HepG2 (cell line): Measurements from ENCODE around the gene CLIC3. TPM values are rescaled to one million over a fixed set of nuclear protein-coding genes. Genes with fewer than 3 reads are reported as not detected.

ENCODE experiments used
- ATAC-seq: fragments of 200-7000 bp; cut with Tn5 transposase; 3 replicates; pipeline ENCODE4 v1.9.1; 2020; ENCODE audit warnings: mild to moderate bottlenecking, moderate library complexity
- BruUV-seq: library from RNA; stranded (reverse); fragments of 400-500 nt; replicated peaks from 2 replicates; lab custom pipeline; 2021; lab: Mats Ljungman, UMichigan
- CTCF ChIA-PET: fragments of 300-600 bp; formaldehyde crosslinking; extraction: SDS; loops from one replicate; lab custom pipeline; 2021; ENCODE audit warnings: low total read pairs, inconsistent platforms, low intra/inter-chr PET ratio; lab: Yijun Ruan, JAX
- POLR2A ChIA-PET: fragments of 350-600 bp; sonication (Branson Sonifier 250); formaldehyde crosslinking; loops from one replicate; lab custom pipeline; 2020; ENCODE audit warnings: antibody characterized with exemption, inconsistent platforms; lab: Yijun Ruan, JAX
- DNase-seq: peaks from one replicate; pipeline ENCODE4 v3.0.0-alpha.2; 2015; ENCODE audit warnings: low spot score
- FAIRE-seq: peaks from 3 replicates; lab custom pipeline; 2011; peaks lifted over from hg19 to GRCh38; lab: Jason Lieb, UNC
- H2AFZ ChIP-seq: one replicate; pipeline ENCODE4 v1.6.1; 2011; ENCODE audit warnings: low read length, inconsistent platforms
- H3K27ac ChIP-seq: fragments of 300-600 bp; 3 replicates; pipeline ENCODE4 v1.8.0; 2011; ENCODE audit warnings: mixed run types, mild to moderate bottlenecking, mixed read lengths, low read length, inconsistent platforms; ENCODE audit not compliant: insufficient read depth; ENCODE audit errors: extremely low read length
- H3K27me3 ChIP-seq, 2 experiments: fragments of 200-600 bp in 1 of 2; 2 replicates in 1 of 2; 3 replicates in 1 of 2; pipeline versions ENCODE4 v1.6.0 to v1.8.0; 2011; ENCODE audit warnings: low read length in 2 of 2, mild to moderate bottlenecking in 2 of 2, moderate library complexity in 2 of 2, inconsistent platforms in 1 of 2; ENCODE audit not compliant: insufficient read depth in 2 of 2, control insufficient read depth in 1 of 2
- H3K36me3 ChIP-seq, 2 experiments: fragments of 200-600 bp in 1 of 2; replicated peaks in 1 of 2; 2 replicates in 1 of 2; 3 replicates in 1 of 2; pipeline versions ENCODE4 v1.5.1 to v1.8.0; 2011; ENCODE audit warnings: low read length in 2 of 2, inconsistent platforms in 1 of 2; ENCODE audit not compliant: insufficient read depth in 2 of 2, control insufficient read depth in 1 of 2
- H3K4me1 ChIP-seq: 2 replicates; pipeline ENCODE4 v1.5.1; 2012; ENCODE audit warnings: low read length, inconsistent platforms; ENCODE audit not compliant: insufficient read depth
- H3K4me2 ChIP-seq: 2 replicates; pipeline ENCODE4 v1.6.0; 2011; ENCODE audit warnings: low read depth, low read length, inconsistent platforms
- H3K4me3 ChIP-seq, 3 experiments: fragments of 200-600 bp in 1 of 3; sonication (generic), shearing (Covaris generic) in 1 of 3; replicated peaks in 1 of 3; 2 replicates each; pipeline ENCODE4 v1.5.1; 2011 to 2016; ENCODE audit warnings: low read length in 3 of 3, inconsistent platforms in 2 of 3, low read depth in 2 of 3, mild to moderate bottlenecking in 2 of 3, control low read depth in 1 of 3, mixed read lengths in 1 of 3; ENCODE audit not compliant: insufficient read depth in 1 of 3
- H3K79me2 ChIP-seq: one replicate; pipeline ENCODE4 v1.6.1; 2011; ENCODE audit warnings: low read length, inconsistent platforms; ENCODE audit not compliant: insufficient read depth
- H3K9ac ChIP-seq: 2 replicates; pipeline ENCODE4 v1.6.0; 2011; ENCODE audit warnings: mild to moderate bottlenecking, low read depth, low read length, inconsistent platforms; ENCODE audit not compliant: insufficient read depth
- H3K9me3 ChIP-seq: 2 replicates; pipeline ENCODE4 v1.5.1; 2012; ENCODE audit warnings: mild to moderate bottlenecking, low read length
- H4K20me1 ChIP-seq: 2 replicates; pipeline ENCODE4 v1.6.0; 2011; ENCODE audit warnings: inconsistent platforms, mild to moderate bottlenecking, low read length, moderate library complexity; ENCODE audit not compliant: insufficient read depth
- AHR ChIP-seq: IDR thresholded peaks from 2 replicates; pipeline ENCODE4 v1.6.1; 2018; ENCODE audit warnings: missing genetic modification reagents, missing compliant biosample characterization
- CEBPB ChIP-seq: IDR thresholded peaks from 2 replicates; pipeline ENCODE4 v1.6.1; 2011; ENCODE audit warnings: low read depth, low read length, improper control_type of control experiment, borderline replicate concordance
- FOXA1 ChIP-seq, 2 experiments: fragments of 450-650 bp in 1 of 2; sonication (generic) in 1 of 2; formaldehyde crosslinking in 1 of 2; IDR thresholded peaks; 2 replicates each; pipeline versions ENCODE4 v1.4.0 to v1.6.1; 2016 to 2020; ENCODE audit warnings: missing genetic modification reagents in 1 of 2
- GATAD2A ChIP-seq: IDR thresholded peaks from 2 replicates; pipeline ENCODE4 v1.6.1; 2016
- GZF1 ChIP-seq: sonication (generic); formaldehyde crosslinking; IDR thresholded peaks from 2 replicates; pipeline ENCODE4 v1.5.1; 2020; ENCODE audit warnings: mild to moderate bottlenecking, missing genetic modification reagents
- HMG20A ChIP-seq: IDR thresholded peaks from 2 replicates; pipeline ENCODE4 v1.6.1; 2016; ENCODE audit warnings: borderline replicate concordance
- NFKB2 ChIP-seq: sonication (generic); formaldehyde crosslinking; IDR thresholded peaks from 2 replicates; pipeline ENCODE4 v1.4.0; 2020; ENCODE audit warnings: missing genetic modification reagents, borderline replicate concordance
- PBX2 ChIP-seq: IDR thresholded peaks from 2 replicates; pipeline ENCODE4 v1.6.1; 2016; ENCODE audit warnings: control low read depth
- RCOR2 ChIP-seq: IDR thresholded peaks from 2 replicates; pipeline ENCODE4 v1.6.1; 2016; ENCODE audit warnings: missing biosample characterization, missing genetic modification reagents
- TBP ChIP-seq: sonication (generic); formaldehyde crosslinking; IDR thresholded peaks from 2 replicates; pipeline ENCODE4 v1.5.0; 2020; ENCODE audit warnings: missing genetic modification reagents
- ZMYM2 ChIP-seq: sonication (generic); formaldehyde crosslinking; IDR thresholded peaks from 2 replicates; pipeline ENCODE4 v1.8.0; 2022; ENCODE audit warnings: mild to moderate bottlenecking, missing genetic modification reagents
- ZNF367 ChIP-seq: sonication (generic); formaldehyde crosslinking; IDR thresholded peaks from 2 replicates; pipeline ENCODE4 v1.4.0; 2020; ENCODE audit warnings: missing genetic modification reagents, borderline replicate concordance
- ZNF614 ChIP-seq: IDR thresholded peaks from 2 replicates; pipeline ENCODE4 v1.6.1; 2018; ENCODE audit warnings: missing biosample characterization, missing genetic modification reagents, inconsistent platforms, borderline replicate concordance
- ZNF678 ChIP-seq: sonication (generic); formaldehyde crosslinking; IDR thresholded peaks from 2 replicates; pipeline ENCODE4 v1.4.0; 2020; ENCODE audit warnings: mild to moderate bottlenecking, missing genetic modification reagents
- WGBS: methylation state at CpG from one replicate; pipeline ENCODE4 v1.1.6; 2017; ENCODE audit warnings: low lambda C conversion rate; 5-methylcytosine and 5-hydroxymethylcytosine counted together
- in situ Hi-C: cut with HindIII; loops from 2 replicates; pipeline ENCODE4 v1.10.0; 2017; ENCODE audit warnings: low pct_unique_long_range_greater_than_20kb; ENCODE audit not compliant: extremely low pct_ligation_motif_present
- intact Hi-C: fragments of 100-400 bp; cut with micrococcal nuclease; formaldehyde crosslinking; loops from one replicate; pipeline ENCODE4 v1.10.0; 2022; ENCODE audit not compliant: unreplicated experiment
- polyA plus RNA-seq, 8 experiments: library from polyadenylated mRNA; depleted of rRNA in 3 of 8; stranded (reverse) in 7 of 8; unstranded in 1 of 8; fragments of >200 nt; fragmentation: Illumina TruSeq in 4 of 8; extraction: Trizol in 4 of 8; gene quantifications; 2 replicates each; pipeline versions ENCODE4 v1.2.1 to v1.2.3, GENCODE V29; 2011 to 2016; ENCODE audit warnings: low read depth in 4 of 8, missing spikeins in 1 of 8, mixed read lengths in 1 of 8; ENCODE audit not compliant: insufficient read depth in 1 of 8
- total RNA-seq, 5 experiments: library from RNA; depleted of rRNA; stranded (reverse); fragments of >200 nt; fragmentation: Illumina TruSeq; extraction: Trizol; gene quantifications; 2 replicates each; pipeline ENCODE4 v1.2.3, GENCODE V29; 2016; ENCODE audit warnings: low read depth in 1 of 5
- TF ChIP-seq, protein P1 (sequence below): sonication (generic); formaldehyde crosslinking; IDR thresholded peaks from 2 replicates; pipeline ENCODE4 v1.5.1; 2020; ENCODE audit warnings: mild to moderate bottlenecking, missing genetic modification reagents
- TF ChIP-seq, protein P2 (sequence below), 2 experiments: sonication (generic) in 1 of 2; formaldehyde crosslinking in 1 of 2; IDR thresholded peaks; 2 replicates each; pipeline versions ENCODE4 v1.4.0 to v1.6.1; 2016 to 2020; ENCODE audit warnings: borderline replicate concordance in 1 of 2, low read depth in 1 of 2, mild to moderate bottlenecking in 1 of 2, missing genetic modification reagents in 1 of 2

Gene CLIC3
- total and polyA plus RNA-seq, 2 of the 13 experiments (the other 11 are each of a cell fraction or from before 2014, with no cell fraction given) = 0.51 to 1.5 TPM

DNA sequence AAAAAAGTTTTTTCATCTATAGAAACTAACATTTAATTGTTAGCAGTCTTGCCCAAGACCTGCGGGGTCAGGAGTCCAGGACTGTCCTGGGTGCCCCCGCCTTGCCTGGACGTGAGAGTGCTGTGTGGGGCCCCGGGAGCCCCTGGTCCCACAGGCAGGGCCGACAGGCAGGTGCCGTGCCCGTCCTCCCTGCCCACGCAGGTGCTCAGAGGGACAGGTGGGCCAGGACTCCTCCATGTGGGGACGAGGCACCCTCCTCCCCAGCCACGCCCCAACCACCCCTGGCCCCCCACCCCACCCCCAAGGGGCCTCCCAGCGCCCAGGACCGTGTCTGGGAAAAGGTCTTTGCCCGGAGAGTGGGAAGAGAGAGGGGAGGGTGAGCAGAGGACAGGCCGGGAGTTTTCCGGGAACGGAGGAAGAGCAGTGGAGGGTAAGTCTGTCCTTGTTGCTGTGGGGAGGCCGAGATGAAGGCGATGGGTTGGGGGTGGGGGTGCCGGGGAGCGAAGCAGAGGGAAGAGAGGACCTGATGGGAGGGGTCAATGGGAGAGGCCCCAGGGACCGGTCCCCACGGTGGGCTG, 47.0 kb downstream of the CLIC3 start:
- in situ Hi-C loops (loop anchor here (5.0 kb wide), 1 partner anchor 83 kb away; the partner anchor contains the start of gene FUT7), intact Hi-C loops (loop anchor here (2.0 kb wide), 2 partner anchors 19 to 85 kb away; no protein-coding TSS in a partner anchor)
- POLR2A ChIA-PET = interaction anchor here (0.7 to 2.5 kb wide), 13 partner anchors 12 to 626 kb away, joined by 3 to 10 read pairs (median 4); partner anchors contain the start of gene CLIC3
- H3K36me3 ChIP-seq = no peaks in the 10 kb centered on the region
- DNase-seq (peak; percentile 49), FAIRE-seq (no peak), ATAC-seq (peak; percentile 30)
- H3K9ac ChIP-seq = peak overlapping the region; percentile 86
- no peak overlapping the region for H2AFZ ChIP-seq
- H3K27ac ChIP-seq = peak overlapping the region; percentile 95
- CTCF ChIA-PET = no interaction called here
- peaks cover 5% of the 10 kb centered on the region for H3K79me2 ChIP-seq
- no peaks in the 10 kb centered on the region for H3K9me3 ChIP-seq
- peak overlapping the region; percentile 100 for H3K4me2 ChIP-seq
- H3K4me3 ChIP-seq = peak overlapping the region; percentile 68 to 90 (median 87)
- no peaks in the 10 kb centered on the region for H4K20me1 ChIP-seq
- H3K27me3 ChIP-seq = no peaks in the 10 kb centered on the region
- H3K4me1 ChIP-seq = peaks cover 59% of the 10 kb centered on the region
- 4% methylated on average over 13 of the region's 22 CpGs for WGBS
- no TSS peak for BruUV-seq
- TF ChIP-seq CEBPB (peak; percentile 65), ZNF678 (CRISPR knock-in tag) (0 out of 2 replicates have a peak, but pooled peaks have one; percentile 30), GATAD2A (peak; percentile 48; the same call in 1 of the 2 replicates), TBP (CRISPR knock-in tag) (no peak), ZNF367 (CRISPR knock-in tag) (no peak), RCOR2 (no peak), HMG20A (CRISPR knock-in tag) (no peak), GZF1 (CRISPR knock-in tag) (0 out of 2 replicates have a peak, but pooled peaks have one; percentile 39), NFKB2 (no peak), ZMYM2 (CRISPR knock-in tag) (no peak), ZNF614 (CRISPR knock-in tag) (no peak), FOXA1 (IDR thresholded peaks at IDR 0.05) (no peak), FOXA1 (CRISPR knock-in tag; IDR thresholded peaks at IDR 0.05) (no peak), AHR (CRISPR knock-in tag) (no peak), PBX2 (CRISPR knock-in tag) (no peak)
- TF ChIP-seq, protein P1, sequence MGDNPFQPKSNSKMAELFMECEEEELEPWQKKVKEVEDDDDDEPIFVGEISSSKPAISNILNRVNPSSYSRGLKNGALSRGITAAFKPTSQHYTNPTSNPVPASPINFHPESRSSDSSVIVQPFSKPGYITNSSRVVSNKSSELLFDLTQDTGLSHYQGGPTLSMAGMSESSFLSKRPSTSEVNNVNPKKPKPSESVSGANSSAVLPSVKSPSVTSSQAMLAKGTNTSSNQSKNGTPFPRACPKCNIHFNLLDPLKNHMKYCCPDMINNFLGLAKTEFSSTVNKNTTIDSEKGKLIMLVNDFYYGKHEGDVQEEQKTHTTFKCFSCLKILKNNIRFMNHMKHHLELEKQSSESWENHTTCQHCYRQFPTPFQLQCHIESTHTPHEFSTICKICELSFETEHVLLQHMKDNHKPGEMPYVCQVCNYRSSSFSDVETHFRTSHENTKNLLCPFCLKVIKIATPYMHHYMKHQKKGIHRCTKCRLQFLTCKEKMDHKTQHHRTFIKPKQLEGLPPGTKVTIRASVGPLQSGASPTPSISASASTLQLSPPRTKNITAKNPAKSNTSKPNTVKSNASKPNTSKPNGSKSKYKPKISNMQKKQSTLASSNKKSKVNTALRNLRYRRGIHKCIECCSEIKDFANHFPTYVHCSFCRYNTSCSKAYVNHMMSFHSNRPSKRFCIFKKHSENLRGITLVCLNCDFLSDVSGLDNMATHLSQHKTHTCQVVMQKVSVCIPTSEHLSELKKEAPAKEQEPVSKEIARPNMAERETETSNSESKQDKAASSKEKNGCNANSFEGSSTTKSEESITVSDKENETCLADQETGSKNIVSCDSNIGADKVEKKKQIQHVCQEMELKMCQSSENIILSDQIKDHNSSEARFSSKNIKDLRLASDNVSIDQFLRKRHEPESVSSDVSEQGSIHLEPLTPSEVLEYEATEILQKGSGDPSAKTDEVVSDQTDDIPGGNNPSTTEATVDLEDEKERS = peak; percentile 18; the same call in 1 of the 2 replicates
- TF ChIP-seq, protein P2, sequence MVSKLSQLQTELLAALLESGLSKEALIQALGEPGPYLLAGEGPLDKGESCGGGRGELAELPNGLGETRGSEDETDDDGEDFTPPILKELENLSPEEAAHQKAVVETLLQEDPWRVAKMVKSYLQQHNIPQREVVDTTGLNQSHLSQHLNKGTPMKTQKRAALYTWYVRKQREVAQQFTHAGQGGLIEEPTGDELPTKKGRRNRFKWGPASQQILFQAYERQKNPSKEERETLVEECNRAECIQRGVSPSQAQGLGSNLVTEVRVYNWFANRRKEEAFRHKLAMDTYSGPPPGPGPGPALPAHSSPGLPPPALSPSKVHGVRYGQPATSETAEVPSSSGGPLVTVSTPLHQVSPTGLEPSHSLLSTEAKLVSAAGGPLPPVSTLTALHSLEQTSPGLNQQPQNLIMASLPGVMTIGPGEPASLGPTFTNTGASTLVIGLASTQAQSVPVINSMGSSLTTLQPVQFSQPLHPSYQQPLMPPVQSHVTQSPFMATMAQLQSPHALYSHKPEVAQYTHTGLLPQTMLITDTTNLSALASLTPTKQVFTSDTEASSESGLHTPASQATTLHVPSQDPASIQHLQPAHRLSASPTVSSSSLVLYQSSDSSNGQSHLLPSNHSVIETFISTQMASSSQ (IDR thresholded peaks at IDR 0.05; ENCODE audit: low read depth) = no peak
- TF ChIP-seq, protein P2 (CRISPR knock-in tag; IDR thresholded peaks at IDR 0.05; ENCODE audit: borderline replicate concordance) = no peak
